GM12878 (cell line): Measurements from ENCODE around the gene ATP6V1G1. TPM values are rescaled to one million over a fixed set of nuclear protein-coding genes. Genes with fewer than 3 reads are reported as not detected.

ENCODE experiments used
- ATAC-seq: fragments of 200-7000 bp; cut with Tn5 transposase; 3 replicates; pipeline ENCODE4 v1.9.1; 2020; ENCODE audit warnings: mild to moderate bottlenecking, moderate library complexity
- BruUV-seq: library from RNA; stranded (reverse); fragments of 400-500 nt; replicated peaks from 2 replicates; lab custom pipeline; 2021; lab: Mats Ljungman, UMichigan
- CTCF ChIA-PET: fragments of 300-600 bp; sonication (Branson Sonifier 250); formaldehyde crosslinking; extraction: SDS; loops from one replicate; lab custom pipeline; 2021; ENCODE audit warnings: inconsistent platforms; lab: Yijun Ruan, JAX
- POLR2A ChIA-PET: fragments of 350-600 bp; formaldehyde crosslinking; extraction: SDS; loops from one replicate; lab custom pipeline; 2021; ENCODE audit warnings: inconsistent platforms; lab: Charles Lee
- RAD21 ChIA-PET: fragments of 300-600 bp; sonication (Branson Sonifier 250); formaldehyde crosslinking; loops from one replicate; lab custom pipeline; 2023; ENCODE audit warnings: antibody characterized with exemption; ENCODE audit not compliant: unreplicated experiment; lab: Charles Lee
- SMC1A ChIA-PET: fragments of 300-600 bp; sonication (Branson Sonifier 250); formaldehyde crosslinking; loops from one replicate; lab custom pipeline; 2023; ENCODE audit not compliant: unreplicated experiment, uncharacterized antibody; lab: Charles Lee
- DNase-seq: peaks from one replicate; pipeline ENCODE4 v3.0.0-alpha.2; 2011; ENCODE audit warnings: low read depth, low spot score
- FAIRE-seq: peaks from 3 replicates; lab custom pipeline; 2011; peaks lifted over from hg19 to GRCh38; lab: Jason Lieb, UNC
- H2AFZ ChIP-seq: 2 replicates; pipeline ENCODE4 v1.6.0; 2011; ENCODE audit warnings: low read depth, low read length, control low read depth; ENCODE audit not compliant: control insufficient read depth
- H3K27ac ChIP-seq: 2 replicates; pipeline ENCODE4 v1.5.1; 2011; ENCODE audit warnings: control low read depth; ENCODE audit not compliant: control insufficient read depth, insufficient read depth
- H3K27me3 ChIP-seq, 2 experiments: replicated peaks in 1 of 2; 2 replicates each; pipeline versions ENCODE4 v1.6.0 to v1.6.1; 2011; ENCODE audit warnings: low read length in 1 of 2; ENCODE audit not compliant: control insufficient read depth in 2 of 2, insufficient read depth in 2 of 2
- H3K36me3 ChIP-seq, 2 experiments: 2 replicates each; pipeline ENCODE4 v1.5.1; 2011; ENCODE audit warnings: low read length in 1 of 2; ENCODE audit not compliant: control insufficient read depth in 2 of 2, insufficient read depth in 2 of 2
- H3K4me1 ChIP-seq: 2 replicates; pipeline ENCODE4 v1.6.1; 2011; ENCODE audit warnings: mild to moderate bottlenecking, low read length, moderate library complexity, mixed read lengths; ENCODE audit not compliant: control insufficient read depth, insufficient read depth
- H3K4me2 ChIP-seq: 2 replicates; pipeline ENCODE4 v1.6.0; 2011; ENCODE audit warnings: control low read depth; ENCODE audit not compliant: control insufficient read depth, insufficient read depth
- H3K4me3 ChIP-seq: fragments of 200-600 bp; sonication (generic); 2 replicates; pipeline ENCODE4 v1.5.1; 2016
- H3K79me2 ChIP-seq: 2 replicates; pipeline ENCODE4 v1.6.0; 2011; ENCODE audit warnings: low read length; ENCODE audit not compliant: control insufficient read depth, insufficient read depth
- H3K9ac ChIP-seq: 2 replicates; pipeline ENCODE4 v1.8.0; 2011; ENCODE audit warnings: low read length, control low read depth, mixed read lengths; ENCODE audit not compliant: control insufficient read depth, insufficient read depth
- H3K9me3 ChIP-seq: replicated peaks from 3 replicates; pipeline ENCODE4 v1.5.1; 2011; ENCODE audit warnings: mild to moderate bottlenecking, low read length; ENCODE audit not compliant: control insufficient read depth, insufficient read depth
- H4K20me1 ChIP-seq: 2 replicates; pipeline ENCODE4 v1.6.0; 2011; ENCODE audit not compliant: control insufficient read depth, insufficient read depth
- ATF7 ChIP-seq: fragments of 450-650 bp; IDR thresholded peaks from 2 replicates; pipeline ENCODE4 v1.6.1; 2016; ENCODE audit warnings: low read depth, mild to moderate bottlenecking
- BCL11A ChIP-seq: IDR thresholded peaks from 2 replicates; pipeline ENCODE4 v1.6.1; 2011; ENCODE audit warnings: low read depth, low read length
- BCL3 ChIP-seq: IDR thresholded peaks from 2 replicates; pipeline ENCODE4 v1.6.1; 2011; ENCODE audit warnings: borderline replicate concordance, low read depth, mild to moderate bottlenecking, moderate library complexity, low read length; ENCODE audit not compliant: insufficient read depth, poor library complexity, severe bottlenecking
- DPF2 ChIP-seq: fragments of 450-650 bp; IDR thresholded peaks from 2 replicates; pipeline ENCODE4 v1.6.1; 2017; ENCODE audit warnings: mild to moderate bottlenecking
- JUNB ChIP-seq: IDR thresholded peaks from 2 replicates; pipeline ENCODE4 v1.6.1; 2016; ENCODE audit warnings: antibody characterized with exemption, mild to moderate bottlenecking
- NFYB ChIP-seq: IDR thresholded peaks from 2 replicates; pipeline ENCODE4 v1.6.1; 2011; ENCODE audit warnings: low read depth, mild to moderate bottlenecking, low read length, improper control_type of control experiment, moderate library complexity; ENCODE audit not compliant: insufficient read depth
- SREBF1 ChIP-seq: IDR thresholded peaks from 2 replicates; pipeline ENCODE4 v1.6.1; 2012; ENCODE audit warnings: mild to moderate bottlenecking, low read length
- TBL1XR1 ChIP-seq: IDR thresholded peaks from 2 replicates; pipeline ENCODE4 v1.6.1; 2012; ENCODE audit warnings: low read depth, low read length, improper control_type of control experiment
- ZBTB33 ChIP-seq: fragments of 450-650 bp; IDR thresholded peaks from 2 replicates; pipeline ENCODE4 v1.6.1; 2017; ENCODE audit warnings: mild to moderate bottlenecking
- ZSCAN29 ChIP-seq: fragments of 450-650 bp; IDR thresholded peaks from 2 replicates; pipeline ENCODE4 v1.6.1; 2017; ENCODE audit warnings: mild to moderate bottlenecking, moderate library complexity
- WGBS: methylation state at CpG from one replicate; pipeline ENCODE4 v1.1.6; 2016; ENCODE audit warnings: low lambda C conversion rate; ENCODE audit not compliant: insufficient replicate concordance, insufficient coverage; ENCODE audit errors: missing lambda C conversion rate; 5-methylcytosine and 5-hydroxymethylcytosine counted together
- in situ Hi-C: fragments of 300-500 bp; cut with MboI; formaldehyde crosslinking; loops from 9 replicates; pipeline ENCODE4 v1.14.3; 2018; ENCODE audit warnings: mixed read lengths
- intact Hi-C: fragments of 100-400 bp; cut with micrococcal nuclease; formaldehyde crosslinking; loops from one replicate; pipeline ENCODE4 v1.14.2; 2022; ENCODE audit not compliant: unreplicated experiment
- polyA plus RNA-seq, 11 experiments: library from polyadenylated mRNA; depleted of rRNA in 4 of 11; unstranded in 6 of 11; stranded (reverse) in 5 of 11; fragments of >200 nt; fragmentation: Nextera tagmentation in 4 of 11; fragmentation: Illumina TruSeq in 1 of 11; extraction: Ambion mirVana in 4 of 11; extraction: Trizol in 1 of 11; gene quantifications; 1 replicate in 1 of 11; 2 replicates in 10 of 11; pipeline versions ENCODE4 v1.2.1 to v1.2.3, GENCODE V29; 2011 to 2016; ENCODE audit warnings: inconsistent platforms in 2 of 11, missing spikeins in 2 of 11, low read depth in 1 of 11
- total RNA-seq, 4 experiments: library from RNA; depleted of rRNA in 3 of 4; stranded (reverse); fragments of >200 nt in 3 of 4; fragmentation: Illumina TruSeq in 1 of 4; extraction: Trizol in 1 of 4; gene quantifications; 2 replicates each; pipeline versions ENCODE4 v1.2.1 to v1.2.3, GENCODE V29; 2013 to 2021

ATP6V1G1 gene
- total and polyA plus RNA-seq, 10 of the 15 experiments (the other 5 are each of a cell fraction or from before 2014, with no cell fraction given): 34.2 to 204 (median 82.5) TPM

GRCh38 chr9:114608525-114608796 is 20.9 kb downstream of the ATP6V1G1 start:
- CTCF ChIA-PET: interaction anchor here (1.3 to 9.8 kb wide), 3 partner anchors 9 to 44 kb away, joined by 3 to 88 read pairs (median 61); no protein-coding TSS in a partner anchor
- no peaks in the 10 kb centered on the region for H3K9me3 ChIP-seq
- FAIRE-seq (no peak), ATAC-seq (no peak), DNase-seq (no peak)
- H3K4me3 ChIP-seq: peak overlapping the region; percentile 59; the same call in 1 of the 2 replicates
- H2AFZ ChIP-seq: no peak overlapping the region
- H3K27me3 ChIP-seq: no peaks in the 10 kb centered on the region
- H3K4me2 ChIP-seq: peak overlapping the region; percentile 78
- intact Hi-C loops: no loop called here
- SMC1A ChIA-PET: interaction anchor here (0.7 to 10.3 kb wide), 6 partner anchors 7 to 236 kb away, joined by 3 to 99 read pairs (median 20); no protein-coding TSS in a partner anchor
- peaks cover 43% of the 10 kb centered on the region for H3K79me2 ChIP-seq
- POLR2A ChIA-PET: interaction anchor here (0.7 to 6.6 kb wide), 4 partner anchors 9 to 222 kb away, joined by 3 to 73 read pairs (median 36); partner anchors contain the start of gene ATP6V1G1
- BruUV-seq: no TSS peak
- H4K20me1 ChIP-seq: no peaks in the 10 kb centered on the region
- no peaks in the 10 kb centered on the region; a peak in 1 of 4 replicates for H3K36me3 ChIP-seq
- RAD21 ChIA-PET: interaction anchor here (5.5 to 9.0 kb wide), 2 partner anchors 9 to 16 kb away, joined by 49 to 83 read pairs; no protein-coding TSS in a partner anchor
- in situ Hi-C loops: no loop called here
- TF ChIP-seq TBL1XR1 (no peak), SREBF1 (no peak), ZBTB33 (no peak), BCL3 (no peak), JUNB (no peak), DPF2 (no peak), ATF7 (no peak), ZSCAN29 (no peak), NFYB (no peak), BCL11A (no peak)
- H3K4me1 ChIP-seq: peaks cover 69% of the 10 kb centered on the region
- H3K27ac ChIP-seq: peak overlapping the region; percentile 98
- peak overlapping the region; percentile 42 for H3K9ac ChIP-seq
- 44% methylated on average over 2 of the region's 2 CpGs for WGBS
